Ishikawa (cell line): Measurements from ENCODE around the gene OR2V2.

ENCODE experiments used
- CEBPB ChIP-seq: IDR thresholded peaks from 2 replicates; pipeline ENCODE4 v1.6.1; 2012
- EGR1 ChIP-seq: IDR thresholded peaks from 2 replicates; pipeline ENCODE4 v1.6.1; 2012
- RAD21 ChIP-seq: IDR thresholded peaks from 2 replicates; pipeline ENCODE4 v1.6.1; 2012; ENCODE audit warnings: low read depth
- TAF1 ChIP-seq: IDR thresholded peaks from 2 replicates; pipeline ENCODE4 v1.6.1; 2012; ENCODE audit warnings: low read depth, mild to moderate bottlenecking
- YY1 ChIP-seq: IDR thresholded peaks from 2 replicates; pipeline ENCODE4 v1.6.1; 2012; ENCODE audit warnings: low read depth
- TF ChIP-seq, protein P1 (sequence below): IDR thresholded peaks from 2 replicates; pipeline ENCODE4 v1.6.1; 2012

- TF ChIP-seq RAD21 = no peak
- TF ChIP-seq TAF1 = no peak
- no peak for TF ChIP-seq CEBPB
- TF ChIP-seq EGR1 = no peak
- TF ChIP-seq, protein P1, sequence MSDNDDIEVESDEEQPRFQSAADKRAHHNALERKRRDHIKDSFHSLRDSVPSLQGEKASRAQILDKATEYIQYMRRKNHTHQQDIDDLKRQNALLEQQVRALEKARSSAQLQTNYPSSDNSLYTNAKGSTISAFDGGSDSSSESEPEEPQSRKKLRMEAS = no peak
- no peak for TF ChIP-seq YY1
Measured at GRCh38 chr5:181129601-181130000, 17.8 kb upstream of the OR2V2 start.
